ENCODE results near the gene CD93.

DNA sequence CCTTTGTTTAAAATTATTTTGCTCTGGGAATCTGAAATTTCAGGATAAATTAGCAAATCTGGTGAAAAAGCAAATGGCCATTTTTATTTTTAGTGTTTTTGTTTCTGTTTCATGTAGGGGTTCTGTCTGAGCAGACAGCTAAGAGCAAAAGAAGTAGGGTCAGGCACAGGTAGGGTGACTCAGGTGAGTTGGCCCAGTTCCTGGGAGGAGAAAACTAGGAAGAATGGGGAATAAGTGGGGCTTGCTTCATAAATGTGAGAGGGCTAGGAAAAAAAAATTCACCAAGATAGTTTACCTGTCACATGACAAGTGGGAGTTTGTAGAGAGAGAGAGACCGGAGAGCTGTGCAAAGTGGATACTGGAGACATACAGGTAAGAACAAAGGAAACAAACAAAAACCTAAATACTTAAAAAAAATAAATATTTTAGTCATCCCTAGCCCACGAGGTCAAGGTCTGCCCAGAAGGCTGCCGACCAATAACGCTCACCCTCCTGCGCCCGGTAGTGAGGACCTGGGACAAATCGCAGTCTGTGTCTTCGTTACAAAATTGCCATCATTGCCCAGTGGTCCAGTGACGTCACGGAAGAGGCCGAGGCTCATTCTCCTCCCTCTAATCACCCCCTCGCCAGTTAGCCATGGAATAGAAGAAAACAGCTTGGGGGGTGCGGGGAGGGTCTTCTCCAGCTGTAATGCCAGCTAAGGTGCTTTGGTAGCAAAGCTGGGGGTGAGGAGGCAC is 39.0 kb downstream of the CD93 start:
- TF ChIP-seq, protein P1, sequence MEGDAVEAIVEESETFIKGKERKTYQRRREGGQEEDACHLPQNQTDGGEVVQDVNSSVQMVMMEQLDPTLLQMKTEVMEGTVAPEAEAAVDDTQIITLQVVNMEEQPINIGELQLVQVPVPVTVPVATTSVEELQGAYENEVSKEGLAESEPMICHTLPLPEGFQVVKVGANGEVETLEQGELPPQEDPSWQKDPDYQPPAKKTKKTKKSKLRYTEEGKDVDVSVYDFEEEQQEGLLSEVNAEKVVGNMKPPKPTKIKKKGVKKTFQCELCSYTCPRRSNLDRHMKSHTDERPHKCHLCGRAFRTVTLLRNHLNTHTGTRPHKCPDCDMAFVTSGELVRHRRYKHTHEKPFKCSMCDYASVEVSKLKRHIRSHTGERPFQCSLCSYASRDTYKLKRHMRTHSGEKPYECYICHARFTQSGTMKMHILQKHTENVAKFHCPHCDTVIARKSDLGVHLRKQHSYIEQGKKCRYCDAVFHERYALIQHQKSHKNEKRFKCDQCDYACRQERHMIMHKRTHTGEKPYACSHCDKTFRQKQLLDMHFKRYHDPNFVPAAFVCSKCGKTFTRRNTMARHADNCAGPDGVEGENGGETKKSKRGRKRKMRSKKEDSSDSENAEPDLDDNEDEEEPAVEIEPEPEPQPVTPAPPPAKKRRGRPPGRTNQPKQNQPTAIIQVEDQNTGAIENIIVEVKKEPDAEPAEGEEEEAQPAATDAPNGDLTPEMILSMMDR (IDR thresholded peaks at IDR 0.05): no peak
- TF ChIP-seq POLR2A (IDR thresholded peaks at IDR 0.05): no peak
- TF ChIP-seq POLR2AphosphoS5 (IDR thresholded peaks at IDR 0.05): no peak

Data from transverse colon (tissue), 4 donors.